Measurements from ENCODE around the gene RNF227.

The RNF227 gene

GRCh38 chr17:7931709-7932482, 15.8 kb upstream of the RNF227 start, which contains the start of the genes CNTROB and TRAPPC1:
TSS of gene CNTROB (plus strand) at chr17:7932206. CDS start at chr17:7933080, 874 bp downstream.
TSS of gene TRAPPC1 (minus strand) at chr17:7931946. CDS start at chr17:7931829, 117 bp downstream.
- Histone ChIP-seq H3K27me3 (no peaks in the 10 kb centered on the region), H3K9me3 (no peaks in the 10 kb centered on the region), H3K4me1 (no peaks in the 10 kb centered on the region), H3K36me3 (no peaks in the 10 kb centered on the region), H3K4me3 (ENCODE audit: low read depth, low read length) (peak within 1 kb of the TSS; percentile 82)
- no peak for TF ChIP-seq CTCF (IDR thresholded peaks at IDR 0.05; ENCODE audit: low read depth, low read length)
- peak; percentile 96 for DNase-seq

GRCh38 chr17:7930841-7931631, 14.9 kb upstream of the RNF227 start:
- Histone ChIP-seq H3K4me3 (ENCODE audit: low read depth, low read length) (peak overlapping the region; percentile 82), H3K4me1 (no peaks in the 10 kb centered on the region), H3K36me3 (no peaks in the 10 kb centered on the region), H3K9me3 (no peaks in the 10 kb centered on the region), H3K27me3 (no peaks in the 10 kb centered on the region)
- TF ChIP-seq CTCF (IDR thresholded peaks at IDR 0.05; ENCODE audit: low read depth, low read length): no peak
- DNase-seq: no peak

DNA sequence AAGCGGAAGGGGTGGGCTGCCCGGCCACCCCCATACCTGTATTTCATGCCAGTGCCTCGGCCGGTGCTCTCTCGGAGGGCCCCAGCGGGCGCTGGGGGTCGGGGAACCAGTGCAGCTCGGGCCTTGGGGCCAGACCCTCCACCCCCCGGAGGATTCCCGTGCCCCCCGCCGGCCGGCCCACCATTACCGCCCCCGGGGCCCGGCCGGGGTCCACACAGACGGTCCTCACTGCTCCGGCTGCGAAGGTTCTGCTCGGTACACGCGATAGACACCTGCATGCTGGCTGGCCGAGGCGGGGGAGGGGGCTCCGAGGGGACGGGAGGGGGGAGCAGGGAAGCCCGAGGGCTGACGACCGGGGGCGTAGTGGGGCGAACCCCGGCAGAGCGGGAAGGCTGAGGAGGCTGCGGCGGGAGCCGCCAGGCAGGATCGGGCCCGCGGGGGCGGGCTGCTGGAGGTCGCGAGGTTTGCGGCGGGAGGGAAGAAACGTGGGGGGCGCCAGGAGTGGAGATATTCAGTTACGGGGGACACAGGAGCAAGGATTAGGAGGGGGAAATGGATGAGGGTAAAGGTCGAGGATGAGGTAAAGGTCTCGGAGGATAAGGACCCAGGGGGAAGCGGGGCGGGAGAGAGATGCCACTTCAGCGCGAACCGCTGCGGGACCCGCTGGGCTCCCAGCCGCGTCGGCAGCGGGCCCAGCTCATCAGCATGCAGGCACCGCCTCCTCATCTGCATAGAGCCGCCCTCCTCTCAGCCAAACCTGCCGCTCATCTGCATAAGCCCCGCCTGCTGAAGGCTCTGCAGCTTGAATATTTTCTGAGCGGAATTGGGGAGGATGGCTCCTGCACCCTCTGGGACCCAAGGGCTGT, 13.3 kb upstream of the RNF227 start, which contains the start of gene KCNAB3:
TSS of gene KCNAB3 (minus strand) at position 699 of the 866 bp plus-strand sequence. CDS start at position 278, 421 bp downstream.
- peak within 1 kb of the TSS; percentile 57 for H3K4me3 ChIP-seq (ENCODE audit: low read depth, low read length)
- TF ChIP-seq CTCF (IDR thresholded peaks at IDR 0.05; ENCODE audit: low read depth, low read length): no peak
- H3K36me3 ChIP-seq: no peaks in the 10 kb centered on the region
- H3K4me1 ChIP-seq: no peaks in the 10 kb centered on the region
- no peaks in the 10 kb centered on the region for H3K27me3 ChIP-seq
- H3K9me3 ChIP-seq: no peaks in the 10 kb centered on the region
- peak; percentile 77 for DNase-seq

GRCh38 chr17:7927596-7927995, 11.5 kb upstream of the RNF227 start:
- DNase-seq: no peak
- Histone ChIP-seq H3K27me3 (no peaks in the 10 kb centered on the region), H3K36me3 (no peaks in the 10 kb centered on the region), H3K4me1 (no peaks in the 10 kb centered on the region), H3K4me3 (ENCODE audit: low read depth, low read length) (no peak overlapping the region), H3K9me3 (no peaks in the 10 kb centered on the region)
- TF ChIP-seq CTCF (IDR thresholded peaks at IDR 0.05; ENCODE audit: low read depth, low read length): no peak

GRCh38 chr17:7922845-7923628, 6.9 kb upstream of the RNF227 start:
- Histone ChIP-seq H3K4me3 (ENCODE audit: low read depth, low read length) (peak overlapping the region; percentile 22; the same call in 1 of the 2 replicates), H3K4me1 (no peaks in the 10 kb centered on the region), H3K27me3 (no peaks in the 10 kb centered on the region), H3K36me3 (no peaks in the 10 kb centered on the region), H3K9me3 (no peaks in the 10 kb centered on the region)
- DNase-seq: peak; percentile 69
- peak; percentile 14; the same call in 1 of the 2 replicates for TF ChIP-seq CTCF (IDR thresholded peaks at IDR 0.05; ENCODE audit: low read depth, low read length)

All from BE2C (cell line).